K562 (cell line): Measurements from ENCODE around the gene PPP1R37. TPM values are rescaled to one million over a fixed set of nuclear protein-coding genes. Genes with fewer than 3 reads are reported as not detected.

Experiments used
- ATAC-seq: fragments of 200-7000 bp; cut with Tn5 transposase; 3 replicates; pipeline ENCODE4 v1.9.1; 2020; ENCODE audit warnings: moderate library complexity
- BruUV-seq: library from RNA; stranded (reverse); fragments of 400-500 nt; replicated peaks from 2 replicates; lab custom pipeline; 2021; lab: Mats Ljungman, UMichigan
- CTCF ChIA-PET: fragments of 300-600 bp; formaldehyde crosslinking; extraction: SDS; loops from one replicate; lab custom pipeline; 2021; ENCODE audit warnings: low intra/inter-chr PET ratio; lab: Yijun Ruan, JAX
- POLR2A ChIA-PET: fragments of 300-600, 350-650 bp; sonication (Branson Sonifier 250); formaldehyde crosslinking; extraction: SDS; loops from one replicate; lab custom pipeline; 2021; ENCODE audit warnings: antibody characterized with exemption, inconsistent platforms; lab: Yijun Ruan, JAX
- DNase-seq, 4 experiments: peaks; one replicate each; pipeline versions ENCODE4 v3.0.0 to v3.0.0-alpha.2; 2011 to 2018; ENCODE audit warnings: low spot score in 3 of 4, mixed read lengths in 3 of 4; ENCODE audit errors: extremely low read depth in 1 of 4
- FAIRE-seq: peaks from 2 replicates; lab custom pipeline; 2011; peaks lifted over from hg19 to GRCh38; lab: Jason Lieb, UNC
- H2AFZ ChIP-seq: 2 replicates; pipeline ENCODE4 v1.6.0; 2011; ENCODE audit warnings: low read depth, low read length, control low read depth, inconsistent platforms
- H3K27ac ChIP-seq: fragments of 200-600 bp; 3 replicates; pipeline ENCODE4 v1.8.0; 2011; ENCODE audit warnings: low read depth, mild to moderate bottlenecking, control low read depth, inconsistent platforms, low read length, moderate library complexity, mixed read lengths; ENCODE audit errors: extremely low read depth
- H3K27me3 ChIP-seq, 2 experiments: fragments of 300-600 bp in 1 of 2; 2 replicates in 1 of 2; 3 replicates in 1 of 2; pipeline versions ENCODE4 v1.6.0 to v1.8.0; 2011; ENCODE audit warnings: inconsistent platforms in 2 of 2, low read length in 2 of 2, mild to moderate bottlenecking in 1 of 2, mixed read lengths in 1 of 2, moderate library complexity in 1 of 2; ENCODE audit not compliant: control insufficient read depth in 2 of 2, insufficient read depth in 2 of 2
- H3K36me3 ChIP-seq: fragments of 300-600 bp; 3 replicates; pipeline ENCODE4 v1.8.0; 2011; ENCODE audit warnings: mild to moderate bottlenecking, low read length, inconsistent platforms; ENCODE audit not compliant: control insufficient read depth, insufficient read depth
- H3K4me1 ChIP-seq, 2 experiments: fragments of 200-600 bp in 1 of 2; replicated peaks in 1 of 2; 2 replicates in 1 of 2; 3 replicates in 1 of 2; pipeline versions ENCODE4 v1.5.1 to v1.8.0; 2011; ENCODE audit warnings: inconsistent platforms in 2 of 2, low read length in 2 of 2, mild to moderate bottlenecking in 1 of 2, mixed read lengths in 1 of 2, moderate library complexity in 1 of 2; ENCODE audit not compliant: control insufficient read depth in 2 of 2, insufficient read depth in 2 of 2
- H3K4me2 ChIP-seq: 2 replicates; pipeline ENCODE4 v1.6.1; 2011; ENCODE audit warnings: low read length, control low read depth, inconsistent platforms, mixed read lengths; ENCODE audit not compliant: insufficient read depth
- H3K4me3 ChIP-seq: fragments of 200-600 bp; sonication (generic), shearing (Covaris generic); 2 replicates; pipeline ENCODE4 v1.5.1; 2016; ENCODE audit warnings: control low read depth, inconsistent platforms
- H3K79me2 ChIP-seq: fragments of 200-600 bp; 3 replicates; pipeline ENCODE4 v1.8.0; 2011; ENCODE audit warnings: low read length, inconsistent platforms; ENCODE audit not compliant: control insufficient read depth, insufficient read depth
- H3K9ac ChIP-seq, 2 experiments: 2 replicates each; pipeline versions ENCODE4 v1.6.0 to v1.6.1; 2011; ENCODE audit warnings: low read depth in 2 of 2, low read length in 2 of 2, control low read depth in 1 of 2, inconsistent platforms in 1 of 2, mild to moderate bottlenecking in 1 of 2, mixed read lengths in 1 of 2; ENCODE audit not compliant: insufficient read depth in 1 of 2
- H3K9me1 ChIP-seq: one replicate; pipeline ENCODE4 v1.6.0; 2011; ENCODE audit warnings: inconsistent platforms, mild to moderate bottlenecking, low read length, moderate library complexity; ENCODE audit not compliant: control insufficient read depth, insufficient read depth
- H3K9me3 ChIP-seq: replicated peaks from 2 replicates; pipeline ENCODE4 v1.5.1; 2011; ENCODE audit warnings: low read depth, low read length, inconsistent platforms; ENCODE audit not compliant: control insufficient read depth, insufficient read depth
- H4K20me1 ChIP-seq: replicated peaks from 2 replicates; pipeline ENCODE4 v1.6.1; 2011; ENCODE audit warnings: low read length, inconsistent platforms, mixed read lengths; ENCODE audit not compliant: control insufficient read depth, insufficient read depth
- HDAC6 ChIP-seq: IDR thresholded peaks from 2 replicates; pipeline ENCODE4 v1.6.1; 2012; ENCODE audit warnings: low read depth, mild to moderate bottlenecking, control low read depth, inconsistent platforms, low read length, moderate library complexity
- PHF20 ChIP-seq: fragments of 450-650 bp; IDR thresholded peaks from 2 replicates; pipeline ENCODE4 v1.6.1; 2018; ENCODE audit not compliant: partially characterized antibody
- RBFOX2 ChIP-seq: fragments of 200-400 bp; formaldehyde crosslinking; IDR thresholded peaks from 2 replicates; pipeline ENCODE4 v1.6.1; 2017; ENCODE audit warnings: low read depth, mild to moderate bottlenecking, low read length, moderate library complexity
- ZBTB7A ChIP-seq: IDR thresholded peaks from 2 replicates; pipeline ENCODE4 v1.6.1; 2011; ENCODE audit warnings: low read depth, mild to moderate bottlenecking, low read length, moderate library complexity, borderline replicate concordance; ENCODE audit not compliant: control insufficient read depth
- ZC3H11A ChIP-seq: IDR thresholded peaks from 2 replicates; pipeline ENCODE4 v1.6.1; 2012; ENCODE audit warnings: low read depth, low read length, improper control_type of control experiment
- ZNF121 ChIP-seq: sonication (generic); formaldehyde crosslinking; conservative IDR thresholded peaks from 2 replicates; pipeline ENCODE4 v1.8.0; 2022; ENCODE audit warnings: missing genetic modification reagents
- WGBS: fragments of 100-300 bp; shearing (Covaris generic); methylation state at CpG from one replicate; pipeline ENCODE4 v1.1.6; 2016; ENCODE audit warnings: low coverage, mixed read lengths; ENCODE audit not compliant: insufficient coverage; ENCODE audit errors: missing lambda C conversion rate; 5-methylcytosine and 5-hydroxymethylcytosine counted together
- in situ Hi-C: fragments of 300-500 bp; cut with MboI; formaldehyde crosslinking; loops from 4 replicates; pipeline ENCODE4 v1.15.0; 2018; ENCODE audit warnings: inconsistent platforms, mixed read lengths
- intact Hi-C: fragments of 100-400 bp; cut with micrococcal nuclease; formaldehyde crosslinking; loops from 2 replicates; pipeline ENCODE4 v1.14.2; 2022
- polyA plus RNA-seq, 8 experiments: library from polyadenylated mRNA; depleted of rRNA in 4 of 8; stranded (reverse) in 5 of 8; unstranded in 3 of 8; fragments of >200 nt; fragmentation: Nextera tagmentation in 2 of 8; fragmentation: Illumina TruSeq in 1 of 8; extraction: Ambion mirVana in 2 of 8; extraction: Trizol in 1 of 8; gene quantifications; 2 replicates each; pipeline versions ENCODE4 v1.2.1 to v1.2.3, GENCODE V29; 2011 to 2014; ENCODE audit warnings: inconsistent platforms in 1 of 8, missing spikeins in 1 of 8
- total RNA-seq, 7 experiments: library from RNA; depleted of rRNA in 6 of 7; stranded (reverse); fragments of >200 nt in 6 of 7; fragmentation: Illumina TruSeq in 2 of 7; extraction: Trizol in 2 of 7; gene quantifications; 2 replicates each; pipeline versions ENCODE4 v1.2.1 to v1.2.3, GENCODE V29; 2011 to 2021; ENCODE audit warnings: low replicate concordance in 1 of 7

The PPP1R37 gene
- total and polyA plus RNA-seq, 9 of the 15 experiments (the other 6 are each of a cell fraction or from before 2014, with no cell fraction given), result 0.04 to 20.3 (median 7.3) TPM

DNA sequence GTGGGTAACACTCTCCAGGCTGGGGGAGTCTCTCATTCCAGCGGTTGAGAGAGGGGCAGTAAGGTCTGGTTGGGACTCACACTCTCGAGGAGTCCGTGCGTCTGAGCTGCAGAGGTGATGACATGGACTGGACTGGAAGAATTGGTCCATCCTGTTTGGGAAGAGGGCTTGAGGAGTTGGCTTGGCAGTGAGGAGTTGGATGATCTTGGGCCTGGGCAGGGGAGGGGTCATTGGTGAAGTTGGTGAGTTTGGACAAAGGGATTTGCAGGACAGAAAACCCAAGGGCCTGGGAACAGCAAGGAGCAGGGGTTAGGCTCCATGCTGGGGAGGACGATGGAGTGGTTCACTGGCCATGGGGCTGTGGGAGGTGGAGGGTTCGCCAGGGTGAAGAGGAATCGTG is 3.7 kb downstream of the PPP1R37 start (continued):
- no peak for TF ChIP-seq PHF20

DNA sequence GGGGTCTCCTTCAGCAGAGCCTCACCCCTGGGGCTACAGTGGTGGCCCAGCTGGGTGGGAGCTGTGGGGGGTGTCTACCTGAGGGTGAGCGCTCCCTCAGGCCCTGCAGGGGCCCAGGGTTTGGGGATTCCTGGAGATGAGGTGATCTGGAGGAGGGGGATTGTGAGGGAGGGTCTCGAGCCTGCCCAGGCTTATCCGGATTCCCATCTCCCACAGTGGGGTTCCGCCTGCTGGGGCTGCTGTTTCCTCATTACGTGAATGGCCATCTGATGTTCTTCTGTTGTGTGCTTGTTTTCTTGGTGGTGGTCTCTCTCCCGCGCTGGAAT is 4.4 kb downstream of the PPP1R37 start:
- Histone ChIP-seq H3K27me3 (no peaks in the 10 kb centered on the region), H3K4me3 (no peak overlapping the region), H3K36me3 (peaks cover 73% of the 10 kb centered on the region; the same call in 2 of the 3 replicates), H3K4me2 (no peak overlapping the region), H4K20me1 (peaks cover 61% of the 10 kb centered on the region), H3K27ac (peak overlapping the region; percentile 55; the same call in 2 of the 3 replicates), H3K9me1 (peaks cover 13% of the 10 kb centered on the region), H3K4me1 (peaks cover 48 to 70% of the 10 kb centered on the region in 2 experiments), H3K9me3 (no peaks in the 10 kb centered on the region), H2AFZ (no peak overlapping the region), H3K79me2 (peaks cover 96% of the 10 kb centered on the region), H3K9ac (peak overlapping the region in 1 of 2 experiments; percentile 59; a peak in 2 of 4 replicates)
- 85% methylated on average over 7 of the region's 7 CpGs for WGBS
- in situ Hi-C loops (no loop called here), intact Hi-C loops (no loop called here)
- POLR2A ChIA-PET, result interaction anchor here (0.6 to 1.8 kb wide), 2 partner anchors 12 to 169 kb away, joined by 3 to 5 read pairs; no protein-coding TSS in a partner anchor
- no peak for FAIRE-seq
- no peak for ATAC-seq
- 0 out of 2 replicates have a peak, but pooled peaks have one; percentile 21 for TF ChIP-seq RBFOX2
- no peak for TF ChIP-seq HDAC6
- peak; percentile 51; the same call in 1 of the 2 replicates for TF ChIP-seq ZBTB7A
- no peak for TF ChIP-seq ZNF121 (CRISPR knock-in tag)
- no peak for TF ChIP-seq ZC3H11A
- BruUV-seq, result no TSS peak
- CTCF ChIA-PET, result no interaction called here
- DNase-seq, result no peak
